Peyer's patch (tissue), 4 donors: ENCODE data around the gene PAK1. TPM values are rescaled to one million over a fixed set of nuclear protein-coding genes. Genes with fewer than 3 reads are reported as not detected.
A peak's percentile ranks its signal among the peaks of the same experiment; 100 is the strongest.
"Not testable (repeated sequence)": the region's sequence is repeated elsewhere in the genome, so short reads cannot be mapped to it uniquely, and the experiment has no call there.

Experiments
- DNase-seq, 3 donors: peaks; one replicate each; pipeline ENCODE4 v3.0.0-alpha.2; 2017 to 2019
- H3K27ac ChIP-seq, 4 donors: fragments of 200-600 bp; sonication (generic); one replicate each; pipeline ENCODE4 v1.5.1; 2016 to 2019
- H3K27me3 ChIP-seq, 2 donors: fragments of 200-600 bp; sonication (generic); one replicate each; pipeline ENCODE4 v1.5.1; 2019
- H3K36me3 ChIP-seq, 3 donors: fragments of 200-600 bp; sonication (generic); one replicate each; pipeline ENCODE4 v1.5.1; 2016 to 2019
- H3K4me1 ChIP-seq, 4 donors: fragments of 200-600 bp; sonication (generic); one replicate each; pipeline ENCODE4 v1.5.1; 2016 to 2019
- H3K4me3 ChIP-seq, 4 donors: fragments of 200-600 bp; sonication (generic); 1 replicate in 3 of 4; 2 replicates in 1 of 4; pipeline ENCODE4 v1.5.1; 2016 to 2019; ENCODE audit warnings: mild to moderate bottlenecking in 1 of 4
- H3K9me3 ChIP-seq, 4 donors: fragments of 200-600 bp; sonication (generic); one replicate each; pipeline ENCODE4 v1.5.1; 2016 to 2019; ENCODE audit warnings: mild to moderate bottlenecking in 1 of 4
- CTCF ChIP-seq, 6 experiments: fragments of 450-650 bp in 4 of 6; fragments of 200-600 bp in 2 of 6; sonication (generic) in 1 of 6; IDR thresholded peaks; one replicate each; pipeline ENCODE4 v1.5.1; 2017 to 2019; ENCODE audit warnings: antibody characterized with exemption in 6 of 6, mild to moderate bottlenecking in 3 of 6, moderate library complexity in 1 of 6
- POLR2A ChIP-seq, 2 donors: fragments of 450-650 bp; IDR thresholded peaks; one replicate each; pipeline ENCODE4 v1.5.1; 2017; ENCODE audit warnings: antibody characterized with exemption in 2 of 2, mild to moderate bottlenecking in 2 of 2, moderate library complexity in 2 of 2
- total RNA-seq, 4 donors: library from RNA; depleted of rRNA; stranded (reverse); fragments of >200 nt; gene quantifications; one replicate each; pipeline ENCODE4 v1.1.0, GENCODE V29; 2016

PAK1 gene
- total RNA-seq, 4 donors from 2014 or later = 60.2 to 127 (median 103) TPM

GRCh38 chr11:77495526-77495925, 21.6 kb upstream of the PAK1 start:
- no peak for DNase-seq
- Histone ChIP-seq H3K27me3 (no peaks in the 10 kb centered on the region), H3K9me3 (no peaks in the 10 kb centered on the region), H3K27ac (no peak overlapping the region), H3K4me1 (no peaks in the 10 kb centered on the region), H3K36me3 (no peaks in the 10 kb centered on the region), H3K4me3 (no peak overlapping the region)
- TF ChIP-seq CTCF (IDR thresholded peaks at IDR 0.05) (no peak), POLR2A (IDR thresholded peaks at IDR 0.05) (no peak)

DNA sequence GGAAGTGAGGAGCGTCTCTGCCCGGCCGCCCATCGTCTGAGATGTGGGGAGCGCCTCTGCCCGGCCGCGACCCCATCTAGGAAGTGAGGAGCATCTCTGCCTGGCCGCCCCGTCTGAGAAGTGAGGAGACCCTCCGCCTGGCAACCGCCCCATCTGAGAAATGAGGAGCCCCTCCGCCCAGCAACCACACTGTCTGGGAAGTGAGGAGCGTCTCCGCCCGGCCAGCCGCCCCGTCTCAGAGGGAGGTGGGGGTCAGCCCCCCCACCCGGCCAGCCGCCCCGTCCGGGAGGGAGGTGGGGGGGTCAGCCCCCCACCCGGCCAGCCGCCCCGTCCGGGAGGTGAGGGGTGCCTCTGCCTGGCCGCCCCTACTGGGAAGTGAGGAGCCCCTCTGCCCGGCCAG, 16.1 kb upstream of the PAK1 start:
- not testable (repeated sequence) for H3K4me1 ChIP-seq, H3K4me3 ChIP-seq, H3K36me3 ChIP-seq, H3K27me3 ChIP-seq, DNase-seq, H3K27ac ChIP-seq, H3K9me3 ChIP-seq

DNA sequence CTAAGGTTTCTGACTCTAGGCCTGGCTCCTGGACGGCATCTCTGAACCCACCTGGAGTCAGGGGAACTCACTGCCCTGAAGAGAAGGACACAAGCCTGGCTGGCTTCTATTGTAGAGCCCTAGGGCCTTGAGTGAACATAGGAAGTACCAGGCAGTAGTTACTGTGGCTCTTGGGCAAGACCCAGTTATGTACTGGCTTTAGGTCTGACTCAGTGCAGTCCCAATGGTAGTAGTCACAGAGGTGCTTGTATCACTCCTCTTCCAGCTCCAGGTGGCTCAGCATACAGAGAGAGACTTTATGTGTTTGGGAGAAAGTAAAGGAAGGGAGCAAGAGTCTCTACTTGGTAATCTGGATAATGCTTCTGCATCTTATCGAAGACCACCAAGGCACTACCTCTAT, 13.9 kb upstream of the PAK1 start:
- no peak overlapping the region for H3K27ac ChIP-seq

DNA sequence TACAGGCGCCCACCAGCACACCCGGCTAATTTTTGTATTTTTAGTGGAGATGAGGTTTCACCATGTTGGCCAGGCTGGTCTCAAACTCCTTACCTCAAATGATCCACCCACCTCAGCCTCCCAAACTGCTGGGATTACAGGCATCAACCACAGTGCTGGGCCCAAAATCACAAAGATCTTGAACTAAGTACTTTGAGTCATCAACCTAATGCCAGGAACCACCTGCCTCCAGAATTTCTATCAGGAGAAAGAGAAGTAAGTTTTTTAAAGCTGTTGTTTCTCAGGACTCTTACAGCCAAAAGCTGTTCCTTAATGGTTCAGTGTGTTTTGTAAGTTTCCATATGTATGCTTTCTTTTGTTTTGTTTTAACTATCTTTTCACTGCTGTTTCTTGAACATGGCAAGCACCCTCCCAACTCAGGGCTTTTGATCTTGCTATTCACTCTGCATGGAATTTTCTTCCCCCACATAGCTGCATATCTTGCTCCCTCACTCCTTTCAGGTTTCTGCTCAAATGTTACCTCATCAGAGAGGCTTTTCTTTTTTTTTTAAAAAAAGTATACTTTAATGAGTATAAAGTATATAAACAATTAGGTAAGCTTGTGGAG, 6.0 kb upstream of the PAK1 start:
- TF ChIP-seq POLR2A (IDR thresholded peaks at IDR 0.05) = no peak
- no peak for TF ChIP-seq CTCF (IDR thresholded peaks at IDR 0.05)
- H3K9me3 ChIP-seq = no peaks in the 10 kb centered on the region
- no peaks in the 10 kb centered on the region for H3K27me3 ChIP-seq
- DNase-seq = no peak
- no peaks in the 10 kb centered on the region for H3K36me3 ChIP-seq
- peaks cover 0 to 5% (median 0%) of the 10 kb centered on the region in 4 donors for H3K4me1 ChIP-seq
- H3K4me3 ChIP-seq = no peak overlapping the region
- H3K27ac ChIP-seq = no peak overlapping the region

More for the DNA sequence above, 13.9 kb upstream of the PAK1 start:
- Histone ChIP-seq H3K27me3 (no peaks in the 10 kb centered on the region), H3K9me3 (no peaks in the 10 kb centered on the region), H3K4me1 (no peaks in the 10 kb centered on the region), H3K36me3 (no peaks in the 10 kb centered on the region), H3K4me3 (no peak overlapping the region)
- TF ChIP-seq POLR2A (IDR thresholded peaks at IDR 0.05) (no peak), CTCF (IDR thresholded peaks at IDR 0.05) (no peak)
- DNase-seq = no peak

GRCh38 chr11:77475206-77475605, 1.3 kb upstream of the PAK1 start:
- Histone ChIP-seq H3K4me1 (peaks cover 0 to 19% (median 3%) of the 10 kb centered on the region in 4 donors), H3K9me3 (no peaks in the 10 kb centered on the region), H3K36me3 (no peaks in the 10 kb centered on the region), H3K27ac (peak overlapping the region in 3 of 4 donors; percentile 84 to 91 (median 91)), H3K27me3 (no peaks in the 10 kb centered on the region), H3K4me3 (no peak overlapping the region)
- TF ChIP-seq CTCF (IDR thresholded peaks at IDR 0.05) = no peak
- no peak for TF ChIP-seq POLR2A (IDR thresholded peaks at IDR 0.05)
- no peak for DNase-seq

GRCh38 chr11:77474684-77475060, 778 bp upstream of the PAK1 start:
- DNase-seq = no peak
- TF ChIP-seq CTCF (IDR thresholded peaks at IDR 0.05) (no peak), POLR2A (IDR thresholded peaks at IDR 0.05) (no peak)
- peak overlapping the region; percentile 68 to 91 (median 88) for H3K27ac ChIP-seq
- H3K9me3 ChIP-seq = no peaks in the 10 kb centered on the region
- no peaks in the 10 kb centered on the region for H3K27me3 ChIP-seq
- H3K4me1 ChIP-seq = peaks cover 0 to 19% (median 3%) of the 10 kb centered on the region in 4 donors
- peak overlapping the region; percentile 50 to 85 (median 66) for H3K4me3 ChIP-seq
- H3K36me3 ChIP-seq = no peaks in the 10 kb centered on the region
